Spleen (tissue), 7 donors: ENCODE results near the gene INSL3.
A peak's percentile ranks its signal among the peaks of the same experiment; 100 is the strongest.

Experiments used
- CTCF ChIP-seq, 11 experiments: fragments of 200-600 bp in 7 of 11; fragments of 450-650 bp in 4 of 11; sonication (generic) in 4 of 11; IDR thresholded peaks in 8 of 11; conservative IDR thresholded peaks in 3 of 11; 1 replicate in 7 of 11; 2 replicates in 4 of 11; pipeline versions ENCODE4 v1.4.0 to v1.8.0; 2016 to 2021; ENCODE audit warnings: antibody characterized with exemption in 11 of 11, inconsistent platforms in 4 of 11, mild to moderate bottlenecking in 1 of 11
- POLR2A ChIP-seq, 3 donors: fragments of 450-650 bp; IDR thresholded peaks; one replicate each; pipeline ENCODE4 v1.5.1; 2017; ENCODE audit warnings: antibody characterized with exemption in 3 of 3, mild to moderate bottlenecking in 1 of 3
- POLR2AphosphoS5 ChIP-seq, 3 donors: sonication (generic); formaldehyde crosslinking; IDR thresholded peaks; one replicate each; pipeline ENCODE4 v1.5.1; 2017; ENCODE audit warnings: antibody characterized with exemption in 3 of 3
- donor health status: DM: no; HTN: no; CAD: no; lungs with moderate emphysema.
- donor health status: DM: no; HTN: no; CAD: no.
- donor health status: DM: no; HTN: no; CAD: no.

GRCh38 chr19:17775991-17776803 lies 45.1 kb downstream of the INSL3 start:
- no peak for TF ChIP-seq CTCF (IDR thresholded peaks at IDR 0.05 in 8 of 11, conservative IDR thresholded peaks at IDR 0.05 in 3 of 11)
- no peak for TF ChIP-seq POLR2A (IDR thresholded peaks at IDR 0.05)
- peak; percentile 45 to 60 (median 48) for TF ChIP-seq POLR2AphosphoS5 (IDR thresholded peaks at IDR 0.05)
